PFSK-1 (cell line): ENCODE measurements around the gene MFAP4.

Experiments used
- FOXP2 ChIP-seq: optimal IDR thresholded peaks from 2 replicates; pipeline ENCODE3; 2011; ENCODE audit warnings: borderline replicate concordance, control low read depth, inconsistent platforms; ENCODE audit not compliant: insufficient read depth; ENCODE audit errors: extremely low read length, extremely low read depth
- POLR2AphosphoS5 ChIP-seq: IDR thresholded peaks from 2 replicates; pipeline ENCODE4 v1.6.1; 2012; ENCODE audit warnings: low read depth, mild to moderate bottlenecking, control low read depth, low read length, moderate library complexity
- SIN3A ChIP-seq: IDR thresholded peaks from 2 replicates; pipeline ENCODE4 v1.6.1; 2012; ENCODE audit warnings: mild to moderate bottlenecking, low read length, moderate library complexity, borderline replicate concordance; ENCODE audit not compliant: insufficient read depth
- TAF1 ChIP-seq: IDR thresholded peaks from 2 replicates; pipeline ENCODE4 v1.6.1; 2012; ENCODE audit warnings: low read length, control low read depth, borderline replicate concordance; ENCODE audit not compliant: insufficient read depth
- TF ChIP-seq, protein P1 (sequence below), 2 experiments: IDR thresholded peaks; 2 replicates each; pipeline versions ENCODE4 v1.6.1 to v1.8.0; 2011 to 2012; ENCODE audit warnings: low read depth in 2 of 2, low read length in 2 of 2, control low read depth in 1 of 2, inconsistent platforms in 1 of 2, mild to moderate bottlenecking in 1 of 2, moderate library complexity in 1 of 2; ENCODE audit not compliant: insufficient read depth in 1 of 2

MFAP4 gene

DNA sequence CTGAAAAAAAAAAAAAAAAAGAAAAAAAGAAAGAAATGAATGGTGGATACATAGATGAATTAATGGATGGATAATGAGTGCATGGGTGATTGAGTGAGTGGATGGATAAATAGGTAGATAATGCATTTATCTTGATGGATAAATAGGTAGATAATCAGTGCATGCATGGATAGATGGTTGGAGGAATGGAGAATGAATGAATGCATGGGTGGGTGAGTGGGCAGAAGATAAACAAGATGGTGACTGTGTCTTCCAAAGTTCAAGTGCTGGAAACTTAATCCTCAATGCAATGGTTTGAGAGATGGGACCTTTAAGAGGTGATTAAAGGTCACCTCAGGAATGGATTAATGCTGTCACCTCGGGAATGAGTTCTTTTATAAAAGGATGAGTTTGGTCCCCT is 17.3 kb upstream of the MFAP4 start:
- TF ChIP-seq TAF1 (no peak), POLR2AphosphoS5 (no peak), FOXP2 (no peak), SIN3A (no peak)
- TF ChIP-seq, protein P1, sequence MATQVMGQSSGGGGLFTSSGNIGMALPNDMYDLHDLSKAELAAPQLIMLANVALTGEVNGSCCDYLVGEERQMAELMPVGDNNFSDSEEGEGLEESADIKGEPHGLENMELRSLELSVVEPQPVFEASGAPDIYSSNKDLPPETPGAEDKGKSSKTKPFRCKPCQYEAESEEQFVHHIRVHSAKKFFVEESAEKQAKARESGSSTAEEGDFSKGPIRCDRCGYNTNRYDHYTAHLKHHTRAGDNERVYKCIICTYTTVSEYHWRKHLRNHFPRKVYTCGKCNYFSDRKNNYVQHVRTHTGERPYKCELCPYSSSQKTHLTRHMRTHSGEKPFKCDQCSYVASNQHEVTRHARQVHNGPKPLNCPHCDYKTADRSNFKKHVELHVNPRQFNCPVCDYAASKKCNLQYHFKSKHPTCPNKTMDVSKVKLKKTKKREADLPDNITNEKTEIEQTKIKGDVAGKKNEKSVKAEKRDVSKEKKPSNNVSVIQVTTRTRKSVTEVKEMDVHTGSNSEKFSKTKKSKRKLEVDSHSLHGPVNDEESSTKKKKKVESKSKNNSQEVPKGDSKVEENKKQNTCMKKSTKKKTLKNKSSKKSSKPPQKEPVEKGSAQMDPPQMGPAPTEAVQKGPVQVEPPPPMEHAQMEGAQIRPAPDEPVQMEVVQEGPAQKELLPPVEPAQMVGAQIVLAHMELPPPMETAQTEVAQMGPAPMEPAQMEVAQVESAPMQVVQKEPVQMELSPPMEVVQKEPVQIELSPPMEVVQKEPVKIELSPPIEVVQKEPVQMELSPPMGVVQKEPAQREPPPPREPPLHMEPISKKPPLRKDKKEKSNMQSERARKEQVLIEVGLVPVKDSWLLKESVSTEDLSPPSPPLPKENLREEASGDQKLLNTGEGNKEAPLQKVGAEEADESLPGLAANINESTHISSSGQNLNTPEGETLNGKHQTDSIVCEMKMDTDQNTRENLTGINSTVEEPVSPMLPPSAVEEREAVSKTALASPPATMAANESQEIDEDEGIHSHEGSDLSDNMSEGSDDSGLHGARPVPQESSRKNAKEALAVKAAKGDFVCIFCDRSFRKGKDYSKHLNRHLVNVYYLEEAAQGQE (IDR thresholded peaks at IDR 0.05; ENCODE audit: insufficient read depth in 1 of 2, low read depth in 2 of 2, low read length in 2 of 2): no peak

DNA sequence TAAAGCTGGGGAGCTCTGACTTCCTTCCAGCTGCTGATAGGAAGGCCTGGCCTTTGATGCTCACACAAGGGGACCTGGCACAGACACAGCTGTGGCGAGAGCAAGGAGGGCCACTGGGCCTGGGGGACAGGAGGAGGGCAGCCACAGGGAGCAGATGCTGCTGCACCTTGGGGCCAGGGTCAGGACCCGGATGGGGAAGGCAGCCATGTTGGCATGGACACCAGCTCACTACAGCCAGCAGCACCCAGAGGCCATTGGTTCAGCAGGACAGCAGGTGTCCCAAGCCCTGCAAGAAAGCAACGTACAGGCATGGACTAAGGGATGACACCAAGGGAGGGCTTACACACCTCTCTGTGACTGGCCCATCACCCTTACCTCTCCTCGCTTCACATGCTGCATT is 16.0 kb upstream of the MFAP4 start:
- TF ChIP-seq POLR2AphosphoS5 (no peak), TAF1 (no peak), SIN3A (no peak), FOXP2 (no peak)
- TF ChIP-seq, protein P1 (IDR thresholded peaks at IDR 0.05; ENCODE audit: insufficient read depth in 1 of 2, low read depth in 2 of 2, low read length in 2 of 2): no peak

DNA sequence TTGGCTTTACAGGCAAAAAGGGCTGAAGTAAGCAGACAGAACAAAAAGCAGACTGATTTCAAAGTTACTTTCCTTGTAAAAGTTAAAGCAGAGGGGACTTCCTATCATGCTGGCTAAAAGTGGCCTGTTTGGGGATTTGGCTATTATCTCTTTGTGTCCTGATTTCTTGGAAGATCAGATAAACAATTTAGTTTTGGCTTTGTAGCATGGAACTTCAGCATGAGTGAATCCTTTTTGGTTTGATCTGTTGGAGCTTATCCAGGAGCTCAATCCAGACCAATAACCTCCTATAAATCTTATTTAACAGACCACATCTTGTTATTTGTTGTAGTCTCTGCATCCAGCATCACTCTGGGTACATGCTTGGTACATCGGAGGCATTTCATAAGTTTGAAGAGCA is 15.2 kb upstream of the MFAP4 start:
- TF ChIP-seq SIN3A: no peak
- TF ChIP-seq, protein P1 (IDR thresholded peaks at IDR 0.05; ENCODE audit: insufficient read depth in 1 of 2, low read depth in 2 of 2, low read length in 2 of 2): no peak
- TF ChIP-seq FOXP2: no peak
- no peak for TF ChIP-seq POLR2AphosphoS5
- TF ChIP-seq TAF1: no peak

DNA sequence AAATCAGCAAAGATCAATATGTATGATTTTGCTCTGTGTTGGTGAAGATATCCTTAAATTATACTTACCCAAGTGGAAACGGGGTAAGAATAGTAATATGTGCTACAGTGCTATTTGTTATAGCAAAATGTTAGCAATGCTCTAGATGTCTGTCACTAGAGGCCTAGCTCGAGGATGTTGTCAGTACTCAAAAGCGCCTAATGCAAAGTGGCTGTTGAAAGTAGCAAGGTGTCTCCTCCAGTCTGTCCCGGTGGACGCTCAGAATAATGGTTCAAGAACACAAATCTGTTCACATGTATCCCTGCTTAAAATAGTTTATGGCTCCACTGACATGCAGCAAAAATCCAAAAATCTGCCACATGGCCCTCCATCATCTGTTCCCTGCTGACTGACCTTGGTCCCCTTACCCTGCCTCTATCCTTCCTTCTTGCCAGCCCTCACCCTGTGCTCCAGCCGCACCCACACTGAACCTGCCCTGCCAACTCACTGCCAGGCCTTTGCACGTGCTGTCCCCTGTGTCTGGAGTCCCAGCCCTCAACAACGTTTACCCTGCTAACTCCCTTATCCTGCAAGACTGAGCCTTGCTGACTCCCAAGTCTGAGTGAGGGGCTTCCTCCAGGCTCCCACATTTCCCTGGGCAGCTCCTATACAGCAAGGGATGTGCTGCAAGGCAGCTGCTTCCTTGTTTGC is 14.5 kb upstream of the MFAP4 start:
- no peak for TF ChIP-seq POLR2AphosphoS5
- TF ChIP-seq TAF1: no peak
- no peak for TF ChIP-seq FOXP2
- TF ChIP-seq SIN3A: no peak
- TF ChIP-seq, protein P1 (IDR thresholded peaks at IDR 0.05; ENCODE audit: insufficient read depth in 1 of 2, low read depth in 2 of 2, low read length in 2 of 2): no peak

DNA sequence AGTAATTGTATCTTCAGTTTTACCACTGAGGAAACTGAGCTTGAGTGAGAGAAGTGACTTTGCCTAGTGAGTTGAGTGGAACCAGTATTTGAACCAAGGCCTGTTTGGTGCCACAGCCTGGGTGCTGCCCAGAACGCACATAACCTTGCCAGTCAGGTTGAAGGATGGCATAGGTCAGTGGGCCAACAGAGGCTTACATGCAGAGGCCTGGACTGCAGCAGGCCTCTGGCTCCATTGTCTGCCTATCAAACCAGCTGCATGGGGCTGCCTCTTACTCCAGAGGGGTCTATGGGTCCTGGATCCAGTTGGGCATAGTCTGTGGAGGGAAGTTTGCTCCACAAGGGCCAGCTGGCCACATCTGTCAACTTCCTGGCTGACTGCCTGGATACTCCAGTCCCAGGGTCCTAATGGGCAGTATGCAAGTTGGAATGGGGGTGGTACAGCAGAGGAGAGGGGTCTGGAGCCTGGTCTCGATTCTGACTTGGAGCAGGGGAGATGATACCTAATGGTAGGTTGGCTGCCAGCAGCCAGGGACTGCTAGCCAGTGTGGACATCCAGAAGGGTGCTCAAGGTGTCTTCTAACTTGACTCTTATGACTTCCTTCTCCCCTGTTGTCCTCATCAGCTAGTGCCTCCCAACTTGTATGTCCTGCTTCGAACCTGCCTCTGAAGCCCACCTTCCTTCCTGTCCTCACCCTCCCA is 12.9 kb upstream of the MFAP4 start:
- TF ChIP-seq SIN3A: no peak
- no peak for TF ChIP-seq TAF1
- no peak for TF ChIP-seq FOXP2
- TF ChIP-seq, protein P1 (IDR thresholded peaks at IDR 0.05; ENCODE audit: insufficient read depth in 1 of 2, low read depth in 2 of 2, low read length in 2 of 2): no peak
- TF ChIP-seq POLR2AphosphoS5: no peak
